Stimulated activated CD8-positive, alpha-beta memory T cell treated with anti-CD3 and anti-CD28 coated beads, Interleukin-7, amount 100 ng/mL, for 1 hour (primary cell): ENCODE results near the gene ADAMTS7.
"Not testable (repeated sequence)": the region's sequence is repeated elsewhere in the genome, so short reads cannot be mapped to it uniquely, and the experiment has no call there.

Experiments used
- DNase-seq, 2 donors: peaks; one replicate each; pipeline ENCODE4 v3.0.0-alpha.2; 2020; ENCODE audit warnings: low read depth in 2 of 2

The ADAMTS7 gene

GRCh38 chr15:78831229-78832207 lies 20.3 kb upstream of the ADAMTS7 start:
- no peak for DNase-seq

DNA sequence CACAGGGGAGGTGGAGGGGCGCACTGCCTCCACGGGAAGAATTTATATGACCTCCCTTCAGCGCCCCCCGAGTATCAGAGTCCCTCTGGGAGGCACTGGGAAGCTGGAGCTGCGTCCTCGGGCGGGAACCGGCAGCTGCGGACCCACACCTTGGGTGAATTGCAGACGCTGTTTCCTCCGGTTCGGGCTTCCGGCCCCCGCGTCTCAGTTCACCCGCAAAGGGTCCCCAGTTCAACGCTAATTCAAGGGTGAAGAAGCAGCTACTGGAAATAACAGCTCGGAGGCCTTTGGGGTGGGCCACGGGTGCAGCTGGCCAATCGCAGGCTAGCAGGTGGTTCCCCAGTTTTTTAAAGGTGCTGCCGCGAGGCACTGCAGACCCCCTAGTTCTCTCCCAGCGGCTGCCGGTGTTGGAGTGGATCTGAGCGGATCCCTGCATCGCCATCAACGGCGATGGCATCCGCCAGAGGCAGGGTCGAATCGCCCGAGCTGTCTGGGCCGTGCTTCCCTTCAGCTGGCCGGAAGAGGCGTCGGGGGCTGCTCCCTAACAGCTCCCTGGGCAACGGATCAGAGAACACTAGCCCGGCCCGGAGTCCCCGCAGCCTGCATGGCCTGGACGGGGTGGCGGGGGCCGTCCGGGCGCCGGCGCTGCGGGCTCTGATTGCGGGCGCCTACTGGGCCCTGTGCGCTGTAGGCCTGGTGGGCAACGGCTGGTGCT lies 19.4 kb upstream of the ADAMTS7 start:
- DNase-seq, result no peak

DNA sequence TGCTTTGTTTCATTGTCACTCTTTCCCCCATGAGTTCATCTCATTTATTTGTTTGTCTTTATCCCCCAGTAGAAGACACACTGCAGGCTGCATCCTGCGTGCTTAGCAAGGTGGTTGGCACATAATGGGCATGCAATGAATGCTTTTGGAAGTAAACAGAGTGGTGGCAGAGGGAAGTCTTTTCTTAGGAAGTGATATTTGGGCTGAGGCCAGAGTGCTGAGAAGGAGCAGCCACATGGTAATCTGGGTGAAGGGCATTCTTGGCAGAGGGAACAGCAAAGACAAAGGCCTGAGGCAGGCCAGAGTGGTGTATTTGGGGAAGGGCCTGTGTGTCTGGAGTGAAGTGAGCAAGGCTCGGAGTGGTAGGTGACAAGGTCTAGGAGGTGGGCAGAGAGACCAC lies 17.7 kb upstream of the ADAMTS7 start:
- no peak for DNase-seq

DNA sequence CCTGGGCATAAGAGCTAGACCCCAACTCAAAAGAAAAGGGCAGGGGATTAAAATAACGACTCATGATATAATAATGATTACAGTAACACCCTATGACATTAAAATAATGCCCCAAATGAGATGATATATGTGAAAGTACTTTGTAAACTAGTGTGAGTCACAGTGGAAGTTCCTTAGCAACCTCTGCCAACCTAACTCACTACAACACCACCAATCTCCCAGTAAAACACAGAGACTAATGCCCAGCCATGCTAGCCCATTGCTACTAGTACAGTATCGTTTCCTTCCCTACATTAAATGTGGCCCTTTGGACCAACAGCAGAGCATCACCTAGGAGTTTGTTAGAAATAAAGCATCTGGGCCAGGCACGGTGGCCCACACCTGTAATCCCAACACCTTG lies 11.2 kb upstream of the ADAMTS7 start:
- DNase-seq, result no peak

GRCh38 chr15:78811825-78812183 lies 540 bp upstream of the ADAMTS7 start:
- DNase-seq, result no peak

DNA sequence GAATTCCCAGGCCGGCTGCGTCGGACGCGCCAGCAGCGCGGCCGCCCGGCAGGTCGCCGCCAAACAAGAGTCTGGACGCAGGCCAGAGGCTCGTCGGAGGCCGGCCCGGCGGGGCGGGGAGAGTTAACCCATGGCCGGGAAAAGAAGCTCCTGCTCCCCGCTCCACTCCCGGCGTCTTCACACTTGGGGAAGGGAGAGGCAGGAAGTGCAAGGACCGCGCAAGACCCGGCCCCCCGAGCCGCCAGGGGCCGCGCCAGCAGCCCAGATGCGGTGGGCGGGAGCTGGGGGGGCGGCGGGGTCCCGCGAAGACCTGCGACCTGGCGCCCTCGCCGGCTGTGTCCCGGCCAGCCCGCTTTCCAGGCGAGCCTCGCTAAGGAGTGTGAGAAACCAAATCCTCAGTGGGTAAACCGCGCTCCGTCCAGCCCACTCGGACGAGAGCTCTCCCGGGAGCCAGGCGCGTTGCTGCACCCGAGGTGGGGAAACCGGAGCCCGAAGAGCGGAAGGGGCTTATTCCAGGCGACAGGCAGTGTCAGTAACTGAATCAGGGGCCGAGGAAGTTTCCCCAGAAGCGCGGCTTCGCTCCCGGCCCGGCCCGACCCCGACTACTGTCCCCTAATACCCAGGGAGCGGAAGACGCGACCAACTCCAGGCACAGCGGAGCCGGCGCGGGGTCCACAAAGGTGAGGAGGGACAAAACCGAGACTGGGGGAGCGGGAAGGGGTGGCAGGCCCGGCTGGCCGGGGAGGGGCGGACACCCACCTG lies 721 bp downstream of the ADAMTS7 start:
- DNase-seq, result no peak

- no peak for DNase-seq
Measured at GRCh38 chr15:78810003-78810361, 1.3 kb downstream of the ADAMTS7 start.

GRCh38 chr15:78808550-78808949 lies 2.7 kb downstream of the ADAMTS7 start:
- DNase-seq, result no peak

DNA sequence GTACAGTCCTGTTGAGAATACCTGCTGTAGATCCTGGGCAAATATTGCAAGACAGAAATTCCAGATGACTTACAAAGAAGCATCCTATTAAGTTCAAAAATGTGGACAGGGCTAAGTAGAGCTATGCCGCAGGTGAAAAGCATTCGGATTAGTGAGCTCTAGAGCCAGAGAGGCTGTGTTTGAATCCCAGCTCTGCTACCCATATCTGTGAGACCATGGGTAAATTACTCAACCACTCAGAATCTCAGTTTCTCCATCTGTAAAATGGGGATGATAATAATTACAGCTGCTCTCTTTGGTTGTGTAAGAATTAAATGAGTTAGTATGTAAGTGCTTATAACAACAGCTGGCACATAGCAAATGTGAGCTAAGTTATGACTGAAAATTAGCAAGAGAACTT lies 3.9 kb downstream of the ADAMTS7 start:
- DNase-seq, result no peak

DNA sequence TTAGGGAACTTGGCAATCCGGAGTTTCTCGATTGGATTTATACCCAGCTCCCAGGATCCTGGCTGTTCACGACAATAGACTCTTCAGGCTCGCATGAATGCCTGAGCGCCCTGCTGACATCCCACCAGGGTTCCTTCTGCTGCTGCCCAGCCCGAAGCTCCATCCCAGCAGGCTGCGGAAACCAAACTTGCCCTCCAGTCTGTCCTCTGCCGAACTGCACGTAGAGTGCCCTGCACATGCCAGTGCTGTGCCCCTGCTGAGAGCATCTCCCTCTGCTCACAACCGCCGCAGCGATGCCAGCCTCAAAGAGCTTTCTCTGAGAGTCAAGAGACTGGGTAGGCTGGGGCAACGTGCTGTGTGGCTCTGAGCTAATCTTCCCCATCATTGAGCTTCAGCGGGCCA lies 6.9 kb downstream of the ADAMTS7 start:
- no peak for DNase-seq

DNA sequence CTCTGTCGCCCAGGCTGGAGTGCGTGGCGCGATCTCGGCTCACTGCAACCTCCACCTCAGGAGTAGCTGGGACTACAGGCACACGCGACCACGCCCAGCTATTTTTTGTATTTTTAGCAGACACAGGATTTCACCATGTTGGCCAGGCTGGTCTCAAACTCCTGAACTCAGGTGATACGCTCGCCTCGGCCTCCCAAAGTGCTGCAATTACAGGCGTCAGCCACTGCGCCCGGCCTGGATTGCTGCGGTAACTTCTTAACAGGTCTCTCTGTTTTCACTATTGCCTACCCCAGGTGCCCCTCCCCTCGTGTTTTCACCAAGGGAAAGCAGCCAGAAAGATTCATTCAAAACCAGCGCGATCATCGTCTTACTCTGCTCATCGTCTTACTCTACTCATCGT lies 10.5 kb downstream of the ADAMTS7 start:
- DNase-seq, result no peak

- no peak for DNase-seq
Measured at GRCh38 chr15:78800189-78800588, 11.1 kb downstream of the ADAMTS7 start.

GRCh38 chr15:78799102-78799501 lies 12.2 kb downstream of the ADAMTS7 start:
- not testable (repeated sequence) for DNase-seq

DNA sequence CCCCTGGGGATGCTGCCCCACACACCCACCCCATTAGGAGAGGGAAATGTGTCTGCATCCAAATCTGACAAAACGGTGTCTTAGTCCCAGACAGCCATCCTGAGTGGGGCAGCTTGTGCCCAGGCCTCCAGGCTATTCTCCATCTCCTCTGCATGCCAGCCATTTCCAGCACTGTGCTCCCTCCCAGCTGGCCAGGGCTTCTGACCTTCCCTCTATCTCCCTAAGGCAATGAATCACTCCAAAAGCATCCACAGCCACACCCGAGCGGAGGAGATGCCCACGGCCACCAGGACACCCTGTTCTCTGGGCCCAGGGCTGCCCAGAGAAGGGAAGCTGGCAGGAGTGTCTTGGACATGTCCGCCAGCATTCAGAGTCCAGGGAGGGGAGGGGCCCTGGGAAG lies 12.9 kb downstream of the ADAMTS7 start:
- not testable (repeated sequence) for DNase-seq

DNA sequence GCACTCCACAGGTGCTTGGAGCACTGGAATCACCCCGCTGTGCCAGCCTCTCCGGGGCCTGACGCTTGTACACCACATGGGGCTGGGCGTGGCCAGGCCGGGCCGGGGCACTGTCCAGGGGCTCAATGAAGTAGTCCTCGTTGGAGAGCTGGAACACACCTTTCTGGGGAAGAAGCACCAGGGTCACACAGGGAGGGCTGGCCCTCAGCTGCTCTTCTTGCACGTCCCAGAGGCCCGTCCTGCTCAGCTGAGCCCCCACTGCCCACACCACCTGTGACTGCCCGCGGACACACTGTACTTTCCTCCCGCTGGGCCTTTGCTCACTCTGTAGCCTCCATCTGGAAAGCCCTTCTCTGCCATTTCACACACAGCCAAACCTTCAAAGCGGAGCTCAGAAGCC lies 13.3 kb downstream of the ADAMTS7 start:
- no peak for DNase-seq

- DNase-seq, result no peak
Measured at GRCh38 chr15:78796510-78796909, 14.8 kb downstream of the ADAMTS7 start.

- DNase-seq, result no peak
Measured at GRCh38 chr15:78795043-78795442, 16.2 kb downstream of the ADAMTS7 start.

GRCh38 chr15:78794446-78794845 lies 16.8 kb downstream of the ADAMTS7 start:
- not testable (repeated sequence) for DNase-seq

DNA sequence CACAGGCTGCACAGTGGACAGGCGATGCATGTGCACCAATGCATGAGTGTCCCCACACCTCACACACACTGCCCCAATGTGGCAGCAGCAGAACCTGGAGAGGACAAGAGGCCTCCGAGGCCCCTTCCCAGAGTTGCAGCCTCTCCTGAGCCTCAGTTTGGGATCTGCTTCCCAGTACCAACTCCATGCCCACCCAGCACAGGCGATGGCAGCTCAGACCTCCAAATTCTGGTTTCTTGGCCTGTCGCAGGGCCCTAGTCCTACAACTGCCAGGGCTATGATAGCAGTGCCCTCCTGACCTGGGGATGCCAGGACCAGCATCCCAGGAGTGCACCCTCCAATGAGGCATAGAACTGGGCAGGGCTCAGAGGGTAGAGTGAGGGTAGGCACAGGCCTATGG lies 19.9 kb downstream of the ADAMTS7 start:
- DNase-seq, result no peak

DNA sequence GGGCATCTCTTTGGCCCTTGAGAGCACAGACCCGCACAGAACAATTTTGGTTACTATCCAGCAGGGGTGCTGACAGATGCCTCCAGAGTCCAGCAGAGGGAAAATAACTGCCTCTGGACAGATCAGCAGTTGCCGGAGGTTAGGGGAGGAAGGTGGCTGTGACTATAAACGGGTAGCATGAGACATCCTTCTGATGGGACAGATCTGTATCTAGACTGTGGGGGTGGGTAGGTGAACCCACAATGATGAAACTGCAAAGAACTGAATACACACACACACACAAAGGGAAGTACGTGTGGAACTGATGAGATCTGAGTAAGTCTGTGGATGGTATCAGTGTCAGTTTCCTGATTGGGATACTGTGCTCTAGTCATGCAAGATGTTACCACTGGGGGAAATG lies 21.2 kb downstream of the ADAMTS7 start:
- DNase-seq, result no peak

GRCh38 chr15:78789615-78790014 lies 21.6 kb downstream of the ADAMTS7 start:
- no peak for DNase-seq

- DNase-seq, result no peak
Measured at GRCh38 chr15:78788016-78788660, 23.1 kb downstream of the ADAMTS7 start.
